Stomach (tissue), 4 donors: Measurements from ENCODE around the gene ZSCAN20.

ENCODE experiments used
- EP300 ChIP-seq: sonication (generic); formaldehyde crosslinking; IDR thresholded peaks from one replicate; pipeline ENCODE4 v1.6.1; 2017; ENCODE audit warnings: antibody characterized with exemption
- POLR2A ChIP-seq, 4 donors: fragments of 450-650 bp; IDR thresholded peaks; one replicate each; pipeline ENCODE4 v1.6.1; 2016; ENCODE audit warnings: antibody characterized with exemption in 4 of 4, control low read depth in 2 of 4, mild to moderate bottlenecking in 1 of 4, moderate library complexity in 1 of 4
- POLR2AphosphoS5 ChIP-seq, 3 donors: sonication (generic); formaldehyde crosslinking; IDR thresholded peaks; one replicate each; pipeline ENCODE4 v1.6.1; 2016; ENCODE audit warnings: antibody characterized with exemption in 3 of 3
- TF ChIP-seq, protein P1 (sequence below), 7 experiments: fragments of 450-650 bp in 4 of 7; fragments of 200-600 bp in 3 of 7; sonication (generic) in 3 of 7; IDR thresholded peaks; one replicate each; pipeline ENCODE4 v1.5.1; 2016 to 2019; ENCODE audit warnings: antibody characterized with exemption in 7 of 7, control low read depth in 2 of 7, mild to moderate bottlenecking in 1 of 7

GRCh38 chr1:33443080-33443704 is 29.3 kb upstream of the ZSCAN20 start:
- TF ChIP-seq, protein P1, sequence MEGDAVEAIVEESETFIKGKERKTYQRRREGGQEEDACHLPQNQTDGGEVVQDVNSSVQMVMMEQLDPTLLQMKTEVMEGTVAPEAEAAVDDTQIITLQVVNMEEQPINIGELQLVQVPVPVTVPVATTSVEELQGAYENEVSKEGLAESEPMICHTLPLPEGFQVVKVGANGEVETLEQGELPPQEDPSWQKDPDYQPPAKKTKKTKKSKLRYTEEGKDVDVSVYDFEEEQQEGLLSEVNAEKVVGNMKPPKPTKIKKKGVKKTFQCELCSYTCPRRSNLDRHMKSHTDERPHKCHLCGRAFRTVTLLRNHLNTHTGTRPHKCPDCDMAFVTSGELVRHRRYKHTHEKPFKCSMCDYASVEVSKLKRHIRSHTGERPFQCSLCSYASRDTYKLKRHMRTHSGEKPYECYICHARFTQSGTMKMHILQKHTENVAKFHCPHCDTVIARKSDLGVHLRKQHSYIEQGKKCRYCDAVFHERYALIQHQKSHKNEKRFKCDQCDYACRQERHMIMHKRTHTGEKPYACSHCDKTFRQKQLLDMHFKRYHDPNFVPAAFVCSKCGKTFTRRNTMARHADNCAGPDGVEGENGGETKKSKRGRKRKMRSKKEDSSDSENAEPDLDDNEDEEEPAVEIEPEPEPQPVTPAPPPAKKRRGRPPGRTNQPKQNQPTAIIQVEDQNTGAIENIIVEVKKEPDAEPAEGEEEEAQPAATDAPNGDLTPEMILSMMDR (IDR thresholded peaks at IDR 0.05): no peak
- TF ChIP-seq POLR2AphosphoS5 (IDR thresholded peaks at IDR 0.05) (no peak), POLR2A (IDR thresholded peaks at IDR 0.05) (no peak), EP300 (no peak)
